ENCODE data around the gene TMEM236. TPM values are rescaled to one million over a fixed set of nuclear protein-coding genes. Genes with fewer than 3 reads are reported as not detected.
"Not testable (repeated sequence)": the region's sequence is repeated elsewhere in the genome, so short reads cannot be mapped to it uniquely, and the experiment has no call there.

The TMEM236 gene, protein sequence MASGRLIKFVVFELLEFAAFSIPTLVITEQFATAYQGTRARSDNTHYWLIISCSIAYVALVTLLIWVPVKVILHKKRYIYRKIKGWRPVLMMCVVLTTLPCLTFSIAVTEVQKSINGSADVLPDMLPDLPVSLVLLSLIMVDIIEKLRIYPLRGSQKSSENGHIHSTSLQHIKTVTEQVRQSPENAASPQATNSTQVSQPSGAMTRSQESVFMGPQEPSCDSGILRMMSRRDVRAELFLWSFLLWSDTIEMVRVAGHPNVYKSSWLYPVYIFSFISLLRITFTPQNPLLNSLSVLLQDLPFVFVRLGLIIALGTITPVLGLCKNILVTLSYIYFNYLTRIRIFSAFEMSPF
- not detected for polyA plus RNA-seq

DNA sequence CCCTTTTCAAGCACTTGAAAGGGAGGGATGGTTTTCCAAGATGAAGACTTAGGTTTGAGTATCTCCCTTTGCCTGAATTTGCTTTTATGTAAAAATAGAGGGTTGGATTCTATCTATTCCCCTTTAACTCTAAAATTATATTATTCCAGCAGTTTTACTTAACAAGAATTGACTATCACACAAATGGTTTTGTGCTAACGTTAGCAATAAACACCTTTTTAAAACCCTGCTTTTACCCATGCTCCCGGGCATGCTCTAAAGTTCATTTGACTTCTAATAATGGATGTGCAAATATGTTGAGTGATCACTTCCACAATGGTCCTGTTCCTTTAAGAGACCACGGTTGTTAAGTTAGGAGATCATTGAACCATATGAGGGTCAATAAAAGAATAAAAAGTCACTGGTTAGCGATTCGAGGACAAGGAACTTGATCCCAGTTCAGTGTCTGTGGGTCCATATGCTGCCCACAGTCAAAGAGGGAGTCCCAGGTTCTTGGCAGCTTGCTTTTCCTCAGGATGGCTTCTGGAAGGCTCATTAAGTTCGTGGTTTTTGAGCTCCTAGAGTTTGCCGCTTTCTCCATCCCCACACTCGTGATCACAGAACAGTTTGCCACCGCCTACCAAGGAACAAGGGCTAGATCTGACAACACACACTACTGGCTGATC, at the start of gene TMEM236:
Gene TMEM236 (plus strand): TSS at position 421 of the 665 bp plus-strand sequence. CDS start 95 bp downstream, at position 516.
- H3K36me3 Mint-ChIP-seq, result peaks cover 2% of the 10 kb centered on the region
- no peaks in the 10 kb centered on the region for H3K9me3 Mint-ChIP-seq
- H3K4me1 Mint-ChIP-seq, result peaks cover 0 to 3% (median 3%) of the 10 kb centered on the region in 3 donors
- no peak within 1 kb of the TSS for H3K27ac Mint-ChIP-seq
- no peak within 1 kb of the TSS for H3K4me3 Mint-ChIP-seq
- H3K27me3 Mint-ChIP-seq, result peaks cover 5% of the 10 kb centered on the region

DNA sequence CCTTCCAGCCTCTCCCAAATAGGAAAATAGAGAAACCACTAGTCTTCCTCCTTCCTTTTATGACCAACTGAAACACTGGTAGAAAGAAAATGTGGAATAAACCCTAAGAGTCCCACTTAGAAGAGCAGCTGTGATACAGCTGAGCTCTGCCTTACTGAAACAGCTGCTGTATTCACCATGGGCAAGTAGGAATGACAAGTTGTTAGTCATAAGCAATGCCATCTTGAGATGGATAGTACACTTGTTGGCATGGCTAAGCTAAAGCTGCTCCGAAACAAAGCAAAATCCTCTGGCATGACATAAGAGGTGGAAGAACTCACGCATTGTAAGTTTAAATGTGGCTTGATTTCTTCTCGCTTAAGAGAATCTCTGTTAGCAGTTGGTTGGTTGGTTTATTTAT, 48.3 kb upstream of the TMEM236 start:
- no peaks in the 10 kb centered on the region for H3K27me3 Mint-ChIP-seq
- no peak overlapping the region for H3K27ac Mint-ChIP-seq
- no peaks in the 10 kb centered on the region for H3K4me1 Mint-ChIP-seq
- peaks cover 7% of the 10 kb centered on the region for H3K36me3 Mint-ChIP-seq
- H3K9me3 Mint-ChIP-seq, result no peaks in the 10 kb centered on the region
- H3K4me3 Mint-ChIP-seq, result no peak overlapping the region

- Mint-ChIP-seq H3K4me1 (no peaks in the 10 kb centered on the region), H3K9me3 (no peaks in the 10 kb centered on the region), H3K27ac (no peak overlapping the region), H3K27me3 (no peaks in the 10 kb centered on the region), H3K36me3 (peaks cover 19% of the 10 kb centered on the region), H3K4me3 (no peak overlapping the region)
These were observed 43.2 kb upstream of the TMEM236 start for GRCh38 chr10:17708821-17709220.

DNA sequence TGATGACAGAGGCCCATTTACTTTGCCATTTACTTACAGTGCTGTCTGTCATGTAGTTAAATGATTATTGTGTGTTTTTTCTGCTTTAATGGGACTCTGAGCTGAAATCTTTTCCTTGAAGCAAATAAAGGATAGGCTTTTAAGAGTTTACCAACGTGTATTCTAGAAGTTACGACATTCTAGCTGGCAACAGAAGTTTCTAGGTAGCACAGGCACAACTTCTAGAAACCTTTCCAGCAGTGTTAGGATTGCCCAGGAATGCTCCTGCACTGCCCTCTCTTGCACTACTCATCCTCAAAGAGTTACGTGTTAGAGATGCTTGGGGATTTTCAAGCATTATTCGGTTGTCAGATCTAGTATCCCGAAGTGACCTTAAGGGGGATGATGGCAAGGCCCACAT, 42.5 kb upstream of the TMEM236 start:
- Mint-ChIP-seq H3K4me1 (no peaks in the 10 kb centered on the region), H3K27me3 (no peaks in the 10 kb centered on the region), H3K9me3 (no peaks in the 10 kb centered on the region), H3K4me3 (no peak overlapping the region), H3K36me3 (peaks cover 20% of the 10 kb centered on the region), H3K27ac (no peak overlapping the region)

GRCh38 chr10:17710181-17710580, 41.8 kb upstream of the TMEM236 start:
- H3K36me3 Mint-ChIP-seq, result peaks cover 24% of the 10 kb centered on the region
- no peaks in the 10 kb centered on the region for H3K9me3 Mint-ChIP-seq
- H3K4me3 Mint-ChIP-seq, result no peak overlapping the region
- no peaks in the 10 kb centered on the region for H3K4me1 Mint-ChIP-seq
- no peaks in the 10 kb centered on the region for H3K27me3 Mint-ChIP-seq
- no peak overlapping the region for H3K27ac Mint-ChIP-seq

- Mint-ChIP-seq H3K27ac (no peak overlapping the region), H3K4me3 (no peak overlapping the region), H3K36me3 (peaks cover 31% of the 10 kb centered on the region), H3K27me3 (no peaks in the 10 kb centered on the region), H3K9me3 (no peaks in the 10 kb centered on the region), H3K4me1 (no peaks in the 10 kb centered on the region)
These were observed 39.9 kb upstream of the TMEM236 start for GRCh38 chr10:17712053-17712452.

GRCh38 chr10:17712717-17713471, 39.1 kb upstream of the TMEM236 start:
- H3K9me3 Mint-ChIP-seq, result no peaks in the 10 kb centered on the region
- H3K4me1 Mint-ChIP-seq, result no peaks in the 10 kb centered on the region
- peaks cover 31% of the 10 kb centered on the region for H3K36me3 Mint-ChIP-seq
- H3K4me3 Mint-ChIP-seq, result no peak overlapping the region
- peak overlapping the region in 1 of 3 donors; percentile 34 for H3K27ac Mint-ChIP-seq
- no peaks in the 10 kb centered on the region for H3K27me3 Mint-ChIP-seq

GRCh38 chr10:17713758-17714157, 38.2 kb upstream of the TMEM236 start:
- no peaks in the 10 kb centered on the region for H3K9me3 Mint-ChIP-seq
- H3K4me1 Mint-ChIP-seq, result no peaks in the 10 kb centered on the region
- no peak overlapping the region for H3K27ac Mint-ChIP-seq
- no peaks in the 10 kb centered on the region for H3K27me3 Mint-ChIP-seq
- peaks cover 34% of the 10 kb centered on the region for H3K36me3 Mint-ChIP-seq
- peak overlapping the region in 1 of 4 donors; percentile 41 for H3K4me3 Mint-ChIP-seq

- no peaks in the 10 kb centered on the region for H3K27me3 Mint-ChIP-seq
- H3K36me3 Mint-ChIP-seq, result peaks cover 28% of the 10 kb centered on the region
- no peaks in the 10 kb centered on the region for H3K9me3 Mint-ChIP-seq
- no peak overlapping the region for H3K27ac Mint-ChIP-seq
- no peak overlapping the region for H3K4me3 Mint-ChIP-seq
- H3K4me1 Mint-ChIP-seq, result no peaks in the 10 kb centered on the region
These were observed 35.8 kb upstream of the TMEM236 start for GRCh38 chr10:17716161-17716560.

DNA sequence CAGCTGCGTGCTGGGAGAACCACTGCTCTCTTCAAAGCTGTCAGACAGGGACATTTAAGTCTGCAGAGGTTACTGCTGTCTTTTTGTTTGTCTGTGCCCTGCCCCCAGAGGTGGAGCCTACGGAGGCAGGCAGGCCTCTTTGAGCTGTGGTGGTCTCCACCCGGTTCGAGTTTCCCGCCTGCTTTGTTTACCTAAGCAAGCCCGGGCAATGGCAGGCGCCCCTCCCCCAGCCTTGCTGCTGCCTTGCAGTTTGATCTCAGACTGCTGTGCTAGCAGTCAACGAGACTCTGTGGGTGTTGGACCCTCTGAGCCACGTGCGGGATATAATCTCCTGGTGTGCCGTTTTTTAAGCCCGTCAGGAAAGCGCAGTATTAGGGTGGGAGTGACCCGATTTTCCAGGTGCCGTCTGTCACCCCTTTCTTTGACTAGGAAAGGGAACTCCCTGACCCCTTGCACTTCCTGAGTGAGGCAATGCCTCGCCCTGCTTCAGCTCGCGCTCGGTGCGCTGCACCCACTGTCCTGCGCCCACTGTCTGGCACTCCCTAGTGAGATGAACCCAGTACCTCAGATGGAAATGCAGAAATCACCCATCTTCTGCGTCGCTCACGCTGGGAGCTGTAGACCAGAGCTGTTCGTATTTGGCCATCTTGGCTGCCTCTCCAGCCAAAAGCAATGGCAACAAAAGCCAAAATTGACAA, 29.5 kb upstream of the TMEM236 start:
- peak overlapping the region in 1 of 3 donors; percentile 23 for H3K27ac Mint-ChIP-seq
- not testable (repeated sequence) for H3K27me3 Mint-ChIP-seq, H3K36me3 Mint-ChIP-seq, H3K4me3 Mint-ChIP-seq, H3K4me1 Mint-ChIP-seq, H3K9me3 Mint-ChIP-seq

- no peaks in the 10 kb centered on the region for H3K9me3 Mint-ChIP-seq
- H3K27ac Mint-ChIP-seq, result no peak overlapping the region
- peaks cover 8% of the 10 kb centered on the region for H3K36me3 Mint-ChIP-seq
- H3K4me3 Mint-ChIP-seq, result no peak overlapping the region
- H3K4me1 Mint-ChIP-seq, result no peaks in the 10 kb centered on the region
- no peaks in the 10 kb centered on the region for H3K27me3 Mint-ChIP-seq
These were observed 26.3 kb upstream of the TMEM236 start for GRCh38 chr10:17725703-17726102.

- peaks cover 2% of the 10 kb centered on the region for H3K36me3 Mint-ChIP-seq
These were observed 22.4 kb upstream of the TMEM236 start for GRCh38 chr10:17729630-17730029.

GRCh38 chr10:17730667-17731066, 21.3 kb upstream of the TMEM236 start:
- H3K27me3 Mint-ChIP-seq, result no peaks in the 10 kb centered on the region

More at GRCh38 chr10:17729630-17730029, 22.4 kb upstream of the TMEM236 start:
- H3K9me3 Mint-ChIP-seq, result no peaks in the 10 kb centered on the region
- H3K27me3 Mint-ChIP-seq, result no peaks in the 10 kb centered on the region
- H3K4me3 Mint-ChIP-seq, result no peak overlapping the region
- no peaks in the 10 kb centered on the region for H3K4me1 Mint-ChIP-seq
- no peak overlapping the region for H3K27ac Mint-ChIP-seq

DNA sequence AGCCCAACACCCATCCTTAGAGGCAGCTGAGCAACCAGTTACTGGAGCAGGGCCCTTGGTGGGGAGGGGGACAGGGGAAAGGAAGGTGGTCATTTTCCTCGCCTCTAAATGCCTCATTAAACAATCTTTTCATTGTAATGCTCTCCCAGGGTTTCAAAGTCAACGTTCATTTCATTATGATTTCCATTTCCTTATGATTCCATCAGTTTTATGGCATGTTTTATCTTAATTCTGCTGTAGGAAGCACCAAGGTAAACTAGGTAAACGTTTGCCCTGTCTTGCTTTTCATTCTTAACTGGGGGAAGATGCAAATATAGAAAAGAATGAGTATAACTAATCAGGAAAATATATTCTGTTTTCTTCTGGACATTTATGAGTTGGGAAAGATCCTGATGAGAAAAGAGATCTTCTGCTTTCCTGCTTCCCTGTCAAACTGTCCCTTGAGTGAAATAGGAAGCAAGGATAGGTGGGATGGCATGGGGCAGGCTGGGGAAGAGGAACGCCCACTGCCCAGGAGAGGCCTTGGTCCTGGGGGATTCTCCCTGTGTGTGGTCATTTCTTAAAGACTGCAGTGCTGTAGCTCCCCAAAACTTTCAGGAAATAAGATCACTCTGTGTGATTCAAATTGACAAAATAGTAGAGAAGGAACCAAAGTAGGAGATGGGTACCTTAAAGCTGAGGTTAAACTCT, 20.5 kb upstream of the TMEM236 start:
- Mint-ChIP-seq H3K27me3 (no peaks in the 10 kb centered on the region), H3K27ac (no peak overlapping the region), H3K4me1 (no peaks in the 10 kb centered on the region), H3K36me3 (peaks cover 2% of the 10 kb centered on the region), H3K4me3 (no peak overlapping the region), H3K9me3 (no peaks in the 10 kb centered on the region)

More at GRCh38 chr10:17730667-17731066, 21.3 kb upstream of the TMEM236 start:
- no peaks in the 10 kb centered on the region for H3K4me1 Mint-ChIP-seq
- H3K4me3 Mint-ChIP-seq, result no peak overlapping the region
- peak overlapping the region in 1 of 3 donors; percentile 64 for H3K27ac Mint-ChIP-seq
- H3K36me3 Mint-ChIP-seq, result peaks cover 2% of the 10 kb centered on the region
- no peaks in the 10 kb centered on the region for H3K9me3 Mint-ChIP-seq
